8988T (cell line): ENCODE measurements around the gene SPHKAP.
"Not testable (repeated sequence)": the region's sequence is repeated elsewhere in the genome, so short reads cannot be mapped to it uniquely, and the experiment has no call there.

ENCODE experiments used
- DNase-seq: peaks from one replicate; pipeline ENCODE4 v3.0.0; 2011

SPHKAP gene

DNA sequence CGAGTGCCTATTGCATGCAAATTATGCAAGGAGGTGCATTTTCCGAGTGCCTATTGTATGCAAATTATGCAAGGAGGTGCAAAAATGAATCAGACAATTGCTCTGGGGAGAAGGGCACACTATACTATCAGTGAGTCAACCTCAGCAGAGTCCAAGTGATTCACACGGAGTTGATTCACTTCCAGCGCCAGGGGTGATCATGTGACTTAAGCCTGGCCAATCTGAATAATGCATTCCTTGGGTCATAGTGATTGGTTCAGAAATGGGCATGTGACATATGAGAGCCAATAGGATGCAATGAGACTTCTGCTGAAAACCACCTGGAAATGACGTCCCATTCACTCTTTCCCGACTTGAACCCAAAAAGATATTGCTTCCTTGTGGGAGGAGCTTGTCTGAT lies 157.9 kb downstream of the SPHKAP start:
- DNase-seq = no peak

GRCh38 chr2:228018311-228018710 lies 163.2 kb downstream of the SPHKAP start:
- DNase-seq = no peak

DNA sequence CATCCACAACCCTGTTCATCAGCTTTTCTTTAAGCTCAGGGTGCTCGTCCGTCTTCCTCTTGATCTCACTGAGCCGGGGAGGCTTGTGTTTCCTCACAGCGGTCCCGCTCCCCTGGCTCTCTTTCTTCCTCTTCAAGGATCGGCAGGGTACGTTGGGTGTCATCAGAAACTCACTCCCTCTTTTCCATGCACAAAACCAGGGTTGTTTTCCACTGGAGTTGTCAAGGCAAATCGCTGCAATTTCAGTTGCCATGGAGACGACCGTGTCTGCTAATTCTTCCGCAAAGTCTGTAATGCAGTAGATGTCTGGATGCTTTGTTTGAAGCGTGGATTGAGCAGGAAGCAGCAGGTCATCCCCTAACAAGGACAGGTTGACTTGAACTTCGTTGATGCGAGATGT lies 163.7 kb downstream of the SPHKAP start:
- DNase-seq = no peak

DNA sequence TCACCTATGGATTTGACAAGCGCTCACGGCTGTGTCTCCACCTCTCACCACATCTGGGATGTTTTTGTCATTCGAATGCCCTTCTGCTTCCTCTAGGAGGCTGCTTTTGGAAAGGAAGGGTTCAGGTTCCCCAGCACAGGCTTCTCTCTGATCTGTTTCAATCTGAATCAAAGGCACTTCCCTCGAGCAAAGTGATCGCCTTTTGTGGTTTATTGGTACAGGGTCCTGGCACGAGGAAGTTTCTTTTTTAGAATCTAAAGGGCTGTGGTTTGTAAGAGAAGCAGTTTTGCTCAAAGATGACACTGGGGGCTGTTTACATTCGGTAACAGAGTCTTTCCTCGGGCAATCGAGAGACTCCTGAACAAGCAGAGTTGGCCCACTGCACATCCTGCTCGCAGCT lies 165.1 kb downstream of the SPHKAP start:
- DNase-seq = no peak

- no peak for DNase-seq
Measured at GRCh38 chr2:228015741-228016140, 165.7 kb downstream of the SPHKAP start.

- no peak for DNase-seq
Measured at GRCh38 chr2:227996366-227996765, 185.1 kb downstream of the SPHKAP start.

DNA sequence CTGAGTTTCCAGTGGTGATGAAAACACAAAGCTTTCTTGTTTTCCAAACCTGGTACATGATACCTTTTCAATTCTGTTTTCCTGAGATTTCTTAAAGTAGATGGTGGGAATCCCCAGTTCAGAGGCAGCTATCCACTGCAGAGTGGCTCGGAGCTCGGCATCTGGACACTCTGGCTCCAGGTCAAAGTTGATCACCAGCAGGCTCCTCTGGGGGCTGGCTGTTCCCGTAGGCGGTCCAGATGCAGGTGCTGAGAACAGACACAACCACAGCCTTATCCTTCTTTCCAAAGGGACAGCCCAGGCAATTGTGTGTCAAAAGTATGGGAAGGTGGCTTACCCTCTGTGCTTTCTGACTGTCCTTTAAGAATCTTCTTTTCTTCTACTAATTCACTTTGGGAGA lies 190.6 kb downstream of the SPHKAP start:
- no peak for DNase-seq

DNA sequence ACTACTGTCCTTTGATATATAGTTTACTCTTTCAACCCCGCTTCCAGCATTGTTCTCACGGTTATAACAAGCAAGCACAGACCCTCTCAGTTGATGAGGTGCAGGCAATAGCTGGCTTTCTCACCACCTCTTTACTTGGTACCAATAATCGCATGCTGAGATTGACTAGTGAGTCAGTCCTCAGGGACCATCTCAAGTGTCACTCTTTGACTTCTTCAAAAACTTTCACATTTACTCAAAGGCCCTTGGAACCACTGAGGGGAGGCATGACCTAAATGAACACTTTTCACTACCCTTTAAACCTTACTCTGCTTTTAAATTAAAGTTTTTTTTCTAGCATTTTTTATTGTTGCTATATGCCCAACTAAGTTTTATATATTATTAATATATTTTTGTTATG lies 208.2 kb downstream of the SPHKAP start:
- DNase-seq = no peak

DNA sequence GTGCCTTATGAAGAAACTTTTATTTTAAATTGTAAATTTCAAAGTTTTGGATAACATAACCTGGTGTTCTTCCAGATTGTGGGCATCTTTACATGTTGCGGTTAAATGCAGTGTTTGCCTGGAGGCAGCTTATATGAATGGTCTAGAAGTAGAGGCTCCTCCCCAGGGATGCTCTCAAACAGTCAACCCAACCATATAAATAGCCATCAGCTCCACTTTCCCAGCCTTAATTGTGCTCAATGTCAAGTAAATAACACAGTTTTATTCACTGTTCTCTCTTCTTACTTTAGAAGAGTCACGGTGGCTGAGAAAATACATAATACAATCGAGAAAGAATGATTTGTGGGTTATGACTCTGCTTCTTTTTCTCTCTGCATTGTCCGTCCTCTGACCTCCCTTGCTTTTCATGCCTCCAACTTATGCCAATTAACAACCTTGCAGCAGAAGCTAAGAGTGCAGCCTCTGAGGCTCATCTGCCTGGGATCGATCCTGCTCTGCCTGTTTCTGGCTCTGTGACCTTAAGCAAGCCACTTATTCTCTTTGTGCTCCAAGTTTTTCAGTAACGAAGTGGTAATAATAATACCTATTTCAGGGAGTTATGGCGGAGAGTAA lies 209.8 kb downstream of the SPHKAP start:
- no peak for DNase-seq

- DNase-seq = no peak
Measured at GRCh38 chr2:227960317-227960716, 221.2 kb downstream of the SPHKAP start.

- DNase-seq = no peak
Measured at GRCh38 chr2:227942965-227943364, 238.5 kb downstream of the SPHKAP start.

- DNase-seq = no peak
Measured at GRCh38 chr2:227942021-227942420, 239.5 kb downstream of the SPHKAP start.

DNA sequence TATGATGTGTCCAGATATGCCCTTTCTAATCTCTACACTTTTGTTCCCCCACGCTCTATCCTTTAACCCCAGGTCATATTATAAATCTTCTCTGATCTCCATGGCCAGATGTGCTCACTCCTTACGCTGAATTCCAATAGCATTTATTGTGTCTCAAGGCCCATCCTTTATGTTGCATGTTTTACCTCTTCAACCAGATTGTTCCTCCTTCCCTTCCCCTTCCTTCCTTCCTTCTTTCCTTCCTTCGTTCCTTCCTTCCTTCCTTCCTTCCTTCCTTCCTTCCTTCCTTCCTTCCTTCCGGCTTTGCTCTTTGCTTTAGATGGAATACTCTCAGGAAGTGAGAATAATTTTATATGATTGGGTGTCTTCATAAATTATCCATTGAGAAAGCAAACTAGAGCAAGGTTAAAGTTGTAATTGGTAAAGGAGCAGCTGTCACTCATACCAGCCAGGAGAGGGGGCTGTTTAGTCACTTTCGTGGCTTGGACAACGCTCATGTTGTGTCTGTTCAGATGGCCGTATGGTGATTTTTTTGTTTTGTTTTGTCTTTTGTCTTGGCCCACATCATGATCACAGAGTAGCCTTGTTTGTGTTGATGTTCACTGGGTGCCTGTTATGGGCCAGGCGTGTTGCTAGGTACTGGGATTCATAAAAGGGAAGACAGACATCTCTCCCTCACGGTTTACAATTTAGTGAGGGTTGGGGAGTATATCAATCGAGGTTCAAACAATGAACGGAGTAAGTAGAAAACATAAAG lies 242.0 kb downstream of the SPHKAP start:
- no peak for DNase-seq

GRCh38 chr2:227936249-227936648 lies 245.2 kb downstream of the SPHKAP start:
- DNase-seq = not testable (repeated sequence)

- no peak for DNase-seq
Measured at GRCh38 chr2:227933884-227934283, 247.6 kb downstream of the SPHKAP start.

DNA sequence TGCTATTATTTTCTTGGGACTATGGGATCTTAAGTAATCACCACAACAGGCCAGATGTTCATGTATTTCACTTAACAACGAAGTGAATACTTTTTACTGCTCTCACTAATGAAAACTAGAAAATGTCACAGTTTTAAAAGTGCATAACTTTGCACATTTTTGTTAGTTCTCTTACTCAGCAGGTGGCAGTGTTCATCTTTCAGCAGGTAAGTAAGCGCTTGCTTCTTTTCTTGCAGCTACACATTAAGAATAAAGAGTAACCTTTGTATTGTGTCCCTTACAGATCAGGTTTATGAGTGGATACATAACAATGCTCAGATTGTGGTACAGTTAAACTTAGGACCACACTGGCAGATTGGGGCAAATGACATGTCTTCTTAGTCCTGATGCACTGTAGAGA lies 249.1 kb downstream of the SPHKAP start:
- DNase-seq = no peak

DNA sequence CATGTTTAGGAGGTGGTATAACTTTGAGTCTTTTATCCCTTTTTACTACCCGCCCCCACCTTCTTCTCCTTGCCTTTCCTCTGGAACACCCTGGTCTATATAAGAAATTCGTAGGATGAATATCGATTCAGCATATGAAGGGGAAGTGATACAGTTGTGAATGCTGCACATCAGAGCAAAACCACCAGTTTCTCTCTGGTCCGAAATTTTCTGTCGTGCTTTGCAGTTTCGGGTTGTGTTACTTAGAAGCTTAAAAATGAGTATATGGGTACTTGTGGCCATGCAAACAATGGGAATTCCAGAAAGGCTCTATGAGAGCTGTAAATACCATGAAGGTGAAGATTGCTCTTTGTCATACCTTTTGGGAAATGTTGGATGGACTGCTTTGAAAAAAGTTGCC lies 249.5 kb downstream of the SPHKAP start:
- no peak for DNase-seq
